Measurements from ENCODE around the gene CMTM6. TPM values are rescaled to one million over a fixed set of nuclear protein-coding genes. Genes with fewer than 3 reads are reported as not detected.

Gene CMTM6
- total and polyA plus RNA-seq, 9 of the 15 experiments (the other 6 are each of a cell fraction or from before 2014, with no cell fraction given): 8.9 to 39.7 (median 19.5) TPM

GRCh38 chr3:32454731-32455608, 47.7 kb downstream of the CMTM6 start (continued):
- TF ChIP-seq AFF1 (IDR thresholded peaks at IDR 0.05; ENCODE audit: low read depth in 1 of 2, partially characterized antibody in 2 of 2): no peak
- no peak for TF ChIP-seq MNT (conservative IDR thresholded peaks at IDR 0.05)
- no peak for TF ChIP-seq ZBTB2 (IDR thresholded peaks at IDR 0.05)
- TF ChIP-seq SIX5 (IDR thresholded peaks at IDR 0.05; ENCODE audit: borderline replicate concordance in 1 of 2, insufficient read depth in 1 of 2, low read depth in 1 of 2, low read length in 2 of 2): no peak
- peak; percentile 28 for TF ChIP-seq MEIS2 (IDR thresholded peaks at IDR 0.05; ENCODE audit: partially characterized antibody)
- TF ChIP-seq PBX2 (CRISPR knock-in tag; IDR thresholded peaks at IDR 0.05; ENCODE audit: low read depth): no peak
- TF ChIP-seq PBX2 (tag; conservative IDR thresholded peaks at IDR 0.05; ENCODE audit: low read depth): peak; percentile 25; the same call in 1 of the 2 replicates
- TF ChIP-seq GTF2F1 (IDR thresholded peaks at IDR 0.05; ENCODE audit: low read depth, low read length): no peak
- no peak for TF ChIP-seq SMARCC2 (IDR thresholded peaks at IDR 0.05; ENCODE audit: low read depth)
- no peak for TF ChIP-seq TSHZ1 (CRISPR knock-in tag; IDR thresholded peaks at IDR 0.05)

Measured in K562 (cell line).